Suppressor macrophage (primary cell): ENCODE data around the gene MAP6D1.

Experiments used
- DNase-seq, 4 experiments: peaks; one replicate each; pipeline ENCODE4 v3.0.0-alpha.2; 2020 to 2022

The MAP6D1 gene

DNA sequence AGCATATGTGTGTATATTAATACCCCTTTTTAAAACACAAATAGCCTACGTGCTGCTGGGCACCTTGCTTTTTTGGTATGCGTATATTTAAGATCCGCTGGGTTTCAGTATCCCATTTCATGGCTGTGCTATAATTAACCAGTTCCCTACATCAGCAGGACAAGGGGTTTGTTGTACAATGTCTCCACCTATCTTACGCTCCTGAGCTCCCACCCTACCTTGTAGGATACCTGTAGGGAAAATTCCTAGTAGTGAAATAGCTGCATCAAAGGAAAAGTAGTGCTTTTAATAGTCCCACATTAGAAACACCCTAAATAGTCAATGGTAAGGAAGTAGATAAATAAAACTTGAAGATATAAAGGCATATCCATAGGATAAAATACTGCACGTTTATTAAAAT lies 1.4 kb downstream of the MAP6D1 start:
- DNase-seq = no peak

DNA sequence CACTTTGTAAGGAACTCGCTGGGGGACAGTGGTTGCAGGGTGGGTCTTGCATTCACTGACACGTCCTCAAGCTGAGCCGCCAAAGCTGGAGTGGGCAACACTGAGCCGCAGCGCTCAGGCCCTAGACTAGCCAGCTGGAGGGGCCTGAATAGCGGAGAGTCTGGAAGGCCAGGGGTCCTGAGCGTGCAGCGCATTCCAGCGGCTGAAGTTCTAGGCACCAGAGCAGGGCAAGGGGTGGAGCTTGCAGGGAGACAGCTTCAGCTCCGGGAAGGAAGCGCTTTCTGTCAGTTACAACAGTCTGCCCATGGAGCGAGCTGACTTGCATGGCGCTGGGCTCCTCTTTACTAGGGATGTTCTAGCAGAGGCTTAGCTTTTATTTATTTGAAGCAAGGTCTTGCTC lies 2.7 kb downstream of the MAP6D1 start:
- DNase-seq = no peak

DNA sequence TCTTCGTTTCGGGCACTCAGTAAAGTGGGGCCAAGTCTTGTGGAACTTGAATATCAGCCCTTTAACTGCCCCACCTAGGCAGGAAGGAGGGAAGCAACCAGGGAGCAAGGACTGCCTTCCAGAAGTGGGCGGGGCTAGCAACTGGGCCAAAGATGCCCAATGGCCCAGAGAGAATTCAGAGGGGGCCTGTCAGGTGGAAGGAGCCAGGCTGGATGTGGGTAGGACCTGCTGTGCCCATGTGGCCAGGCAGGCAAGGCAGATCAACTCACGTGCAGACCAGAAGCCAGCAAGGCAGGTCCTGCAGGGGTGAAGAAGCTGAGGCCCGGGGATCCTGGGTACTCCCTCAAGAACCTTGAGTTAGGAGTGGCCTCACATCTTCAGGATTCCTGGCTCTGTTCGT lies 5.5 kb downstream of the MAP6D1 start:
- DNase-seq = no peak

DNA sequence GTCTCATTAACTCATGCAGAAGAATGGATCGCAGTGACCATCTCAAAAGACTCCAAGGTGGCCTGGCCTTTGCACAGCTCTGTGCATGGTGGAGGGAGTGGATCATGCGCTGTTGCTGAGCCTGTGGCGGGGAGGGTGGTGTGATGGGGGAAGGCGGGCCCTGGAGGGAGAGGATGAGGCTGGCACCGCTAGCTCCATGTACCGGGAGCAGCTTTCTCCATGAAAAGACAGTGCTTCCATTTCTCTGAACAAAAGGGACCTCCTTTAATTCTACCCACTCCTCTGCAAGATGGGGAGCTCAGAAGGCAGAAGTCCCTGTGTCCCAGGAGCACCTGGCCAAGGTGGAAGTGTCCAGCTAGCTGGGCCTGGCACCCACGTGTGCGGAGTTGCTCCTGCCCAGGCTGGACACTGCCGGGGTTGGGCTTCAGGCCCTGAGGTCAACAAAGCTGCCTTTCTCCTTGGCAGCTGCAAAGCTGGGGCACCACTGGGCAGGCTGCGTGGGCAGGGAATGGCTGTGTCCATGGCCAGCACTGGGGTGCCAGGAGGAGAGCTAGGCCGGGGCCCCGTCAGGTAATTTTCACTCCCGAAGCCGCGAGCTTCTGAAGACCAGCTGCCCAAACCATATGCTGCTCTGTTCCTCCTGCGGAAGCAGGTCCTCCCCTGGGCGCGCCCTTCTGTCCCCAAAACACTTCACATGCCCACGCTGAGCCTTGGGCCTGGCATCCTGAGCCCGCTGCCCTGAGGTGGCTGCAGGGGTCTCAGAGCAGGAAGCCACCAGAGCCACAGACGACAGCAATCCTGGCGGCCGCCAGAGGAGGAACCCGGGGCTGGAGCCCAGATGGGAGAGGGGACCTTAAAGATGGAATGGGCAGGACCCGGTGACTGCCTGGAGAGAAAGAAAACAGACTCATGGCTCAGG lies 6.4 kb downstream of the MAP6D1 start:
- no peak for DNase-seq

DNA sequence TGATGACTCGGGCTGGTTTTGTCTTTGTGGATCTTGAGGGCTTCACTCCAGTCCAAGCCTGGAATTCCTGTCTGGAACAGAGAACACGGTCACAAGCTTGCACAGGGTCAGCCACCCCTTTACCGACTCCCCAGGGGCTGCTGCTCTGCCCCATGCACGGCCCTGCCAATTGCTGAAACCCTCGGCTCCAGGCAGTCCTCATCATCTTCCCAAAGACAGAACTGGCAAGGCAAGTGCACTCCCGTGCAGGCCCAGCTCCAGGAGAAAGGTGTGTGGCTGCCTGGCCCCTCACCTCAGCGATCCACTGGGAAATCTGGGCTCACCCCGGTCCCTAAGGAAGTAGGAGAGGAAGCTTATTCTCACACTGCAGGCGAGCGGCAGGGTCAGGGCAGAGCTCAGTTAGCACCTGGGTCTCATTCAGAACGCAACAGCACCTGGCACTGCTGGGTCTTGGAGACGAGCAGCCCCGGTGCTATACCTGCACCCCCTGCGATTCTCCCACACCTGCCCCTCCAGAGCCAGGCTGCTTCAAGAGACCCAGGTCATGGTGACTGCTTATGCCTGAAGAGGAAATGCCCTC lies 7.2 kb downstream of the MAP6D1 start:
- DNase-seq = no peak

DNA sequence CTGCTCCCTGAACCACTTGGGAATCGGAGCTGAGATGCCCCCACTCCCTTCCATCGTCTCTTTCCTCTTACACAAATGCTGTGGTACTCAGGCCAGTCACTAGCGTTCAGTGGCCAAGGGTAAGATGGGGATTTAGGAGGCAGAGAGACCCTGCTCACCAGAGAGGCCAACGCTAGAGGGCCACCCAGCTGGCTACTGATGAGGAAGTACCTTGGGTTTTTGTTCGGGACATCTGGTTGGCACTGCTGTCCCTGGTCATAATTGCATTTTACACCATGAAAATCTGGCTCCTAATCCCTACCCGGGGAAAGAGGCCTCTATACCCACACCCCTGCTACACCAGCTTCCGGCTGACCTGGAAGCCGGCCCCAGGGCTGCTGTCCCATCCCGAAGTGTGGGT lies 7.7 kb downstream of the MAP6D1 start:
- DNase-seq = no peak

DNA sequence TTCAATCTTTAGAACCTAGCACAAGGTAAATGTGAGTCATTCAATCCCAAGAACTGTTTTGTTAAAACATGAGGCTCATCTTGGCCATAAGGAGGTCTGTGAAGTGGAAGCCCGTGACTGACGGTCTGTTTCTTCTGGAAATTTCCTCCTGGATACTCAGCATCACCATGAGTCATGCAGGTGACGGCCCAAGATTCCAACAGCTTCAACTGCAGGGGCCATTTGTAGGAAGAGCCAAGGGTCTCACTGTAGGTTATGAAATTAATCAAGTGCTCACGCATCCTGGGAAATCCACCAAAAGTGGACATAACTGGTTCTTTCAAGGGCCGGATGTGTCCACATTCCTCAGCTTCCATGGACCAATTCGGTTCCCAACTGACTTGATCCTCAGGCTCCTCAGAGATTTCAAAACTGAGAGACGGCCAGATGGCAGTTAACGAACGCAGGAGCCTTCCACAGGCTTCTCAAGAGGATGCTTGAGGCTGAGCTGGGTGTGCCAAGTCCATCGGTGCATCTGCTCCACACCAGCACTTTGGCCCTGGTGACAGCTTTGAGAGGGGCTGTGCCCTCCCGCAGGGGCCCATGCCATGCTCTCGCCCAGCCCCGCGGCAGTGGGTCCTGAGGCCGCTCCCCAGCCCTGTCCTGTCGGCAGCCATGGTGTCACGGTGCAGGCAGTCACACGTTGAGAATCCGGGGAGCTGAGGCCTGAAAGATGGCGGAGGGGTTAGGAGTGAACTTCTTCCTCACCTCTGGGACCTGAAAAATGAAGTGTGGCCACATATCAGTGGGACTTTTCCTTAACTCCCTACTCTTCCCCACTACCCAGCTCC lies 8.5 kb downstream of the MAP6D1 start:
- DNase-seq = no peak

DNA sequence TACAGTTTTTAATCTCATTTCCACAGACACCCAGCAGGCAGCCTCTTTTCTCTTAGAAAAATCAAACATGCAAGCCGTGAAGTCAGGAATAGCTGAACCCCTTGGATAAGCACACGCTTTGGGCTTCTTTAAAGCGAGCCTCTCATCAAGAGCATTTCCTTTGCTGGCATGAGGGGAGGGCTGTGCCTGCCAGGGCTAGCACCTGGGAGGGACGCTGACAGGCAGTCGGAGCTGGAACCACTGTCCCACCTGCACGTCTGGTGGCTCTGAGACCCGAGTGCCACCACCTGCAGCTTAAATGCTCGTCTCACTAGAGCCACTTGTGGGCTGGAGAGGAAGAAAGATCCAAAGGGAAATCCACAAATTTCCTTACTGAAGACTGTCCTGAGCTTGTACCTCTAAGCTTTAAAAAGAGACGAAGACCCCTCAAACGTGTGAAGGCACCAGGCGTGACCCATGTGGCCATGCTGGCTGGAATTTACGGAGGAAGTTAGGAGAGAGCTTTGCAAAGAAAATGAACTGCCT lies 9.4 kb downstream of the MAP6D1 start:
- DNase-seq = no peak

DNA sequence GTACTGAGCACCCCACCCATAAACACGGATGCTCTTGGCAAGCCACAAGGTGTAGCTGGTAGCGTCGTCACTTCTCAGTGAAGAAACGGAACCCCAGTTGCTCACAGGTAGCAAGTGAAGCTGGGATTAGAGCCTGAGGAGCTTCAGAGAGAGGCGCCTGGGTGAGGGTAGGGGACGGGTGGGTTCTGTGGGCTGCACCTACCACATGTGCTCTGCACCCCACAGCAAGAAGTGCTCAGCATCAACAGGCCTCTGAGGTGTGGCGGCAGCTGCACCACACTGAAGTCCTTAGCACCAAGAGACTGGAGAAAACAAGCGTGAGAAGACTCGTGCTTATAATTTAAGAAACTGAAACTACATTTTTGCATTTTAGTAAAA lies 9.8 kb downstream of the MAP6D1 start:
- no peak for DNase-seq

DNA sequence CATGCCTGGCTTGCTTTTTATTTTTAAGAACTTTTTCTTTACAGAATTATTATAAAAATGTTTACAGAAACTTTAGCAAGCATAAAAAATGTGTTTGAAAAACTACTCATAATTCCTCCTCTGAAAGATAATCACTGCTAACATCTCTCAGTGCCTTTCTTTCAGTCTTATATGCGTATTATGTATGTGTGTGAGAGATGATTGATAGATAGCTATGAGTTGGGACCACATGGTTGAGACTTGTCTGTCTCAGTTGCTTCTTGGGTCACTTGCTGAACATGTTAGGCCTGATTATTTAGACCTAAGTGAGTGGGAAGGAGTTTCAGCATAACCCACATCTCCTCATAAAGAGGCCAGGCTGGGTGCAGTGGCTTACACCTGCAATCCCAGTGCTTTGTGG lies 11.1 kb downstream of the MAP6D1 start:
- no peak for DNase-seq

DNA sequence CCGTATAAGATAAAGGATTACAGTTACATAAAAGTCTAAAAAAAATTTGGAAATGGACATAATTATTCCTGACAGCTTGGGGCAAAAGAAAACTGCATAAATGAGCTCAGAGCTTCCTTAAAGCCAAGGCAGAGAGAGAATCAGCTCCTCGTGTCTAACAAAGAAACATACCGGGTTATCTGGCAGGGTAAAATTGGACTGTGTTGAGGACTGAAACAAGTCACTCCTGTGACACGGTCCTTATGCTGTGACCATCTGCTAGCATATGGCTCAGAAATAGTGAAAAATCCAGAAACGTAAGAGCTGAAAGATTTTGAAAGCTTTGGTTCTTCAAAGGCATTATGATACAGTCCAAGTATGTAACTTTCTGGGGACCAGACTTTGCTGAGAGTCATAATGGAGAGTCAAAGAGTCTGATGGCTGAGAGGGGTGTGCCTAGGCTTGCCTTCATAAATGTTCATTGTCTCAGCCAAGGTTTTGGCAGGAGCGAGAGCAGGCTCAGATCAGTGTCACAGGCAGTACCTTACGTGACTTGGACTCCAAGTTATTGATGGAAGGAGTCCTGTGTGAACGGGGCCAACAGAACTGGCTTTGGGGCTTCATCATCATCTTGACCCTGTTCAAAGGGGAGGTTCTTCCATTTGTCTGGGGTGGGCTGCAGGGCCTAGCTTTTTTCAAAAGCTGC lies 12.5 kb downstream of the MAP6D1 start:
- no peak for DNase-seq

DNA sequence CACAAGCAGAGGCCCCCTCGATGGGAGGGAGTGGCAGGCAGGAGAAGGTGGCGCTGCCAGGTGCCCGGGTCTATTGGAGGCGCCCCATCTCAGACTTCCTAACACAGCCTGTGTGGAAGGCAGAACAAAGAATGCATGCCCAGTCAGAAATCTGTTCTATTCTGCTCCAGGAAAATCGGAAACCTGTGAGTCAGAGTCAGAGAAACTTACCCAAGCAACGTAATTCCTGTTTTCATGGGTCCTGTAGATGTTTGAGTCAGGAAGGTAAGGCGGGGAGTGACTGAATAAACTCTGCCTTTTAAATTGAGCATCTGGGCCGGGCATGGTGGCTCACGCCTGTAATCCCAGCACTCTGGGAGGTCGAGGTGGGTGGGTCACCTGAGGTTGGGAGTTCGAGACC lies 13.7 kb downstream of the MAP6D1 start:
- DNase-seq = no peak

DNA sequence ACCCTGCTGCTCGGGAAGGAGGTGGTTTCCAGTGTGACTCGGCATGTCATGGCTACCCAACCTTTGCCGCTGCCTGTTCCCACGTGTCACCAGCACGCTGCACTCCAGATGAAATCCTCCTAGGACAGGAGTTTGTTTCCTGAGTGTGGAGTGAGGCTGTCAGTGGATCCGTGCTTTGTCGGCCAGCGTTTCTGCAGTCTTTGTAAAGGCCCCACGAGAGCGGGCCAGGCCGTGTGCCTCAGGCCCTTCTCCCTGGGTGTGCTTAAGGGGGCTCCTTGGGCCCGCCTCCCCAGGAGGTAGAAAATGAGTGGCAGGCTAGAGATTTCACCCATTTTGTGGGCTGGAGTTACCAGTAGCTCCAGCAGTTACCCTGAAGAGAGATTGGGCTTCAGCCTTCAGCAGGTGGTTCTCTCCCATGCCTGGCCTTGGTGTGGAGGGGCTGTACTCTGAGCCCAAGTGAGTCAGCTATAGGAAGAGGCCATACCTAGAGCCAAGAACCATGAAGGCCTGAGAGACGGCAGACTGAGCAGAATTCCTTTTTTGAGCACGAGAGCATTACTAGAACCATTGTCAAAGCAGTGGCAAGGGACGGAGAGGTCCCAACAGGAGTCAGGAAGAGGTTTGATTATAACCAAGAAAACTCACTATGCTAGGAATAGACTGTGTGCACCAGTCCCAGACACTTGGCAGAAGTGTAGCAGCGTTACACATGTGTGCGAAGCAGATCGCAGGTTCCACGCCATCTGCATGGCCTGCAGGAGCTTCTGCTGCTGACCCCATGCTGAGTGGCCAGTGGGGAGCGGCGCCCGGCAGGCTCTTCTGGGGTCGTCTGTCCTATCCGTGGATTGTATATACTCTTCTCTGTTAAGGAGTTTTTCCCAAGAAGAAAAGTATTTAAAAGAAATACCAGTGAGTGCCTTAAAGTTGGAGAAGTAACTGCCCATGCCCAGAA lies 14.5 kb downstream of the MAP6D1 start:
- DNase-seq = no peak

DNA sequence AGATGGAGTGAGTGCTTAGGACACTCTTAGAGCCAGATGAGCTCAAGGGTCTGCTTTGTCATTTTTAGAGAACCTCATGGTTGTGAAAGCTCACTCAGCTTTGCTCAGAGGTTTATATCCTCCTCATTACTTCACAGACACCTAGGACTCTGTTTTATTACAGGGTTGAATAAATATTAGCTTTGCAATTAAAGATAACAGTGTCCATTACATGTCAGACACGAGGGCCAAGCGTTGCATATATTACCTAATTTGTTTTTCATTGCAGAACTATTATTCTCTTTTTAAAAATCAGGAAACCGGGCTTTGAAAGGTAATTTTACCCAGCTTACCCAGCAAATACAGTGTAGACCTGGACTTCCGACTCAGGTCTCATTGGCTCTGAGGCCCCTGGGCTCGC lies 16.1 kb downstream of the MAP6D1 start:
- no peak for DNase-seq

DNA sequence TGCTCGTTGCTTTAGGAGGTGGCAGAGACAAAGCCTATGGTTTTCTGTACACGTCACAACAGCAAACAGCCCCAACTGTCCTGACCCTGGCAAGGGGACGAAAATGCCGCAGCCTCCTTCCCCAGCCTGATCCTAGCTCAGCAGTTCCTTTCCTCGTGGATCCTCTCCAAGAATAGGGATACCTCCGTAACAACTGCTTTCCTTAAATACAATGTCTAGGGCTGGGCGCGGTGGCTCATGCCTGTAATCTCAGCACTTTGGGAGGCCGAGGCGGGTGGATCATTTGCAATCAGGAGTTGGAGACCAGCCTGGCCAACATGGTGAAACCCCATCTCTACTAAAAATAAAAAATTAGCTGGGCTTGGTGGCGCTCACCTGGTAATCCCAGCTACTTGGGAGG lies 17.0 kb downstream of the MAP6D1 start:
- no peak for DNase-seq

DNA sequence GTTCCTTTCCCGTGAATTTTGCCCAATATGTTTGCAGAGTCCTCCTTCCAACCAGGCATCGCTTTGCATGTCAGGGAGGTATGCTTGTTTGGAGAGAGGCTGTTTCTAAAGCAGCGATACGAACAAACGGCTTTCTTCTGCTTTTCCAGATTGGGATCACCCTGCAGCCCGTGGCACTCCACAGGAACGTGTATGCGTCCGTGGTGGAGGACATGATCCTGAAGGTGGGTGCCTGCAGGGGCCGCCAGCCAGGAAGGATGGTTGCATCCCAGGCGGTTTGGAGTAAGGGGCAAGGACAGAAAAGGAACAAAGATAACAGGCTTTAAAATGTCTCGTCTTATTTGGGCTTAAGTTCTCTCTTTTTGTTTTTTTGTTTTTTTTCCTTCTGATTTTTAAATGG lies 17.5 kb downstream of the MAP6D1 start:
- no peak for DNase-seq

DNA sequence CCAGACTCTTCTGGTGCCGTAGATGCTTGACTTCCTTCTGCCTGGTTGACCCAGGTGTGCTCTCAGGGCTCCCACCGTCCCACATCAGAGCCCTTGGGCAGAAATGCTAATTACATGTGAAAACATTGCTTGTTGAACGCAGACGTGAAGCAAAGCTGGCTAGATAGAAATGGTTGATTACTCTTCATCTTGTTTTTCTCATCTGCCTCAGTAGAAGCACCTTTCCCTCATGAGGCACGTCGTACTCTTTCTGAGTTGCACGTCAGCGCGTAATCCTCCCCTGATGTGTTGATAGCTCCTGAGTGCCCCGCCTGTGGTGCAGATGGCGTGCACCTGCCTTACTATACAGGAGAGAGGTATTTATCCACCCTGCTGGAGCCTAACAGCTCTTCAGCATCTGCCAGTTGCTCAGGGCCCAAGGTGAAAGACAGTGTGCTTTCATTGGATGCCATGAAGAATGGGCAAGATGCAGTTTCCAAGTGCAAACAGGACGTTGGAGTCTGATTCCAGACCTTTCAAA lies 18.1 kb downstream of the MAP6D1 start:
- DNase-seq = no peak

DNA sequence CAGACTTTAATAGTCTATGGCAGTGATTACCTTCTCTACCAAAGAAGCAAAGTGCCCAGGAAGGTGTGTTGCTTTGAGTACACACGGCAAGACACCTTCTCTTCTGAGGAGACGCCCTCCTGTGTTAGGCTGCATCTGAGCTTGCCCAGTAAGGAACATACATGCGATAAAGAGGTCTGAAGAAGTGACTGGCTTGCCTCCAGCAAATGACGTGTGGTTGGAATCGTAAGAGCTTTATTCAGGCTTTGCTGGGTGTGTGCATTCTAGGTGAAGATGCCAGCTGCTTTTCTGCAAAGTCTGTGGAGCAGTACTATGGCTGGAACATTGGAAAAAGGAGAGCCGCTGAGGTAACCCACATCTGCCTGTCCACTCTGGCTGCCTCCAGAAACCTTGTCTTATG lies 22.4 kb downstream of the MAP6D1 start:
- DNase-seq = no peak

DNA sequence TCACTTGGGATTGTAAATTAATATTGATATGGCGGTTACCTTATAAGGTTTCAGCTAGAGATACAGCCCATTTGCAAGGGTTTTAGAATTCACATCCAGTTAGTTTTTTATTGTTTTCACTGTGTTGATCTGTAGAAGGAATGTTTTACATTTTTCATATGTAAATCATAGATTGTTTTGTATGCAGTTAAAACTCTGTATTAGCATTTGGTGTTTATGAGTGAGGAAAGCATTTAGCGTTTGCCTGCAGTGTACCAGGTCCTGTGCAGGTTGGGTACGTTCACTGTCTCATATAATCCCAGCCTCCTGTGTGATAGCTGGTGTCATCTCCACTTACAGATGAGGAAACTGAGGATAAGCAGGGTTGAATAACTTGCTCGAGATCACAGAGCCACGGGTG lies 23.8 kb downstream of the MAP6D1 start:
- no peak for DNase-seq

DNA sequence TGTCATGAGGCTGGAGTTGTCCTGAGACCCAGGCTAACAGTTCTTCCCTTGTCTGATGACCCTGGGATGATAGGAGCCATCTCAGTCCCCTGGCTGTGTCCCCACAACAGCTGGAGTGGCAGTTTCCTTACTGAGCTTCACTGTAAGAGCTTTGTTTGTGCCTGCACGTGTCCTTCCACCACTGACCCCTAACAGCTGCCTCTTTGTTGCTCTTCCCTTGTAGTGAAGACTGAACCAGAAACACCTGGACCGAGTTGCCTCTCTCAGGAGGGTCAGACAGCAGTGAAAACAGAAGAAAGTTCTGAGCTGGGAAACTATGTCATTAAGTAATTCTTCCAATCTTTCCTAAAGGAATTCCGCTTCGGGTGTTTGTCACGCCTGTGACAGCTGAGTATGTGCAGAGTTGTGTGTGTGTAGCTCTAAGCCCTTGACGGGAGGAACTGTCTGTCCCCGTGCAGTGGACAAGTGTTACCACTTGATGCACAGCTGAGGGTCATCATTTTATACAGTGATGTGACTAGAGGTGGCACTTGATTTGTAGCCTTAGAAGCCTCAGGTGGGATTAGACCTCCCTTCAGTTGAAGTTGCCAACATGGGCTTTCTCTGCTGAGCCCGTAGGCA lies 25.0 kb downstream of the MAP6D1 start:
- no peak for DNase-seq

DNA sequence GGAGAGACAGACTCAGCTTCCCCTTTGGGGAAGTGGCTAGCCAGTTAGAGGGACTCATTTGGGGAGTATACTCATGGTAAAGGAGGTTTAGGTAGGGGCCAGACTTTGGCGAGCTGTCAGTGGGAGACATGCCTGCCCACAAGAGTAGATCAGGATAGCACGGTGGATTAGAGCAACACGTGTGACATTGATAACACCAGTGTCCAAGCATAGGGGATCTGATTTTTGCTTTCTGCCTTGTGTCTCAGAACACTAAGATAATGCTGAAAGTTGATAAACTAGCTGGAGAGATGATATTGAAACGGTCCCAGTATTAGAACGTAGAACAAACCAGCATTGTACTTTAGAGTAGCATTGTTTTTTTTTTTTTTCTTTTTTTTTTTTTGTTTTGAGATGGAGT lies 25.9 kb downstream of the MAP6D1 start:
- no peak for DNase-seq
